Neuronal stem cell (in vitro differentiated cells): ENCODE measurements around the gene DMXL1.
A peak's percentile ranks its signal among the peaks of the same experiment; 100 is the strongest.

Experiments
- DNase-seq: peaks from one replicate; pipeline ENCODE4 v3.0.0-alpha.2; 2013; ENCODE audit warnings: low spot score
- H2AFZ ChIP-seq: one replicate; pipeline ENCODE4 v1.6.1; 2013; ENCODE audit warnings: mild to moderate bottlenecking, low read length, inconsistent platforms
- H2AK5ac ChIP-seq: 2 replicates; pipeline ENCODE4 v1.6.1; 2013; ENCODE audit warnings: low read depth, mild to moderate bottlenecking, inconsistent platforms, low read length, moderate library complexity, mixed read lengths
- H2BK120ac ChIP-seq: 2 replicates; pipeline ENCODE4 v1.6.1; 2013; ENCODE audit warnings: low read depth, mild to moderate bottlenecking, inconsistent platforms, low read length, moderate library complexity, mixed read lengths
- H2BK12ac ChIP-seq: one replicate; pipeline ENCODE4 v1.6.1; 2013; ENCODE audit warnings: low read length, inconsistent platforms
- H2BK15ac ChIP-seq: 2 replicates; pipeline ENCODE4 v1.6.1; 2013; ENCODE audit warnings: mild to moderate bottlenecking, low read length, inconsistent platforms, mixed read lengths
- H2BK5ac ChIP-seq: one replicate; pipeline ENCODE4 v1.6.1; 2013; ENCODE audit warnings: inconsistent platforms, mild to moderate bottlenecking, low read length, moderate library complexity
- H3K14ac ChIP-seq: one replicate; pipeline ENCODE4 v1.6.1; 2013; ENCODE audit warnings: low read length, inconsistent platforms
- H3K18ac ChIP-seq: 2 replicates; pipeline ENCODE4 v1.6.1; 2013; ENCODE audit warnings: low read length, inconsistent platforms
- H3K23ac ChIP-seq: 2 replicates; pipeline ENCODE4 v1.6.1; 2013; ENCODE audit warnings: low read depth, mild to moderate bottlenecking, mixed read lengths, low read length, inconsistent platforms; ENCODE audit not compliant: poor library complexity
- H3K27ac ChIP-seq: replicated peaks from 3 replicates; pipeline ENCODE4 v1.5.1; 2013; ENCODE audit warnings: low read length, inconsistent platforms
- H3K27me3 ChIP-seq, 3 experiments: 2 replicates each; pipeline ENCODE4 v1.6.1; 2013; ENCODE audit warnings: low read length in 3 of 3, mild to moderate bottlenecking in 2 of 3, inconsistent platforms in 1 of 3, low read depth in 1 of 3, mixed read lengths in 1 of 3, moderate library complexity in 1 of 3; ENCODE audit not compliant: control insufficient read depth in 3 of 3, insufficient read depth in 3 of 3
- H3K36me3 ChIP-seq, 2 donors: replicated peaks in 1 of 2; 2 replicates each; pipeline ENCODE4 v1.6.1; 2013; ENCODE audit warnings: low read length in 2 of 2; ENCODE audit not compliant: control insufficient read depth in 2 of 2, insufficient read depth in 2 of 2
- H3K4ac ChIP-seq: 2 replicates; pipeline ENCODE4 v1.6.1; 2013; ENCODE audit warnings: inconsistent platforms, mild to moderate bottlenecking, low read length, moderate library complexity
- H3K4me1 ChIP-seq, 2 donors: 1 replicate in 1 of 2; 2 replicates in 1 of 2; pipeline ENCODE4 v1.6.1; 2013; ENCODE audit warnings: low read length in 2 of 2, low read depth in 1 of 2; ENCODE audit not compliant: control insufficient read depth in 2 of 2, insufficient read depth in 1 of 2
- H3K4me2 ChIP-seq: one replicate; pipeline ENCODE4 v1.6.1; 2013; ENCODE audit warnings: mild to moderate bottlenecking, low read length, inconsistent platforms; ENCODE audit not compliant: insufficient read depth, poor library complexity, severe bottlenecking
- H3K4me3 ChIP-seq, 2 donors: 2 replicates each; pipeline ENCODE4 v1.5.1; 2013; ENCODE audit warnings: low read length in 2 of 2, mild to moderate bottlenecking in 2 of 2, inconsistent platforms in 1 of 2, moderate library complexity in 1 of 2
- H3K79me1 ChIP-seq: one replicate; pipeline ENCODE4 v1.6.1; 2013; ENCODE audit warnings: low read depth, mild to moderate bottlenecking, inconsistent platforms, low read length, moderate library complexity
- H3K9ac ChIP-seq: one replicate; pipeline ENCODE4 v1.6.1; 2013; ENCODE audit warnings: mild to moderate bottlenecking, low read depth, low read length, inconsistent platforms; ENCODE audit not compliant: poor library complexity
- H3K9me3 ChIP-seq, 2 donors: replicated peaks in 1 of 2; 2 replicates each; pipeline versions ENCODE3 to v1.6.1; 2013; ENCODE audit warnings: low read length in 2 of 2, mild to moderate bottlenecking in 2 of 2, inconsistent platforms in 1 of 2, low read depth in 1 of 2, mixed read lengths in 1 of 2, moderate library complexity in 1 of 2; ENCODE audit not compliant: control insufficient read depth in 2 of 2, insufficient read depth in 1 of 2
- H4K8ac ChIP-seq: one replicate; pipeline ENCODE4 v1.6.1; 2013; ENCODE audit warnings: low read depth, mild to moderate bottlenecking, inconsistent platforms, low read length, moderate library complexity
- H4K91ac ChIP-seq: one replicate; pipeline ENCODE4 v1.6.1; 2013; ENCODE audit warnings: low read length, low read depth, mild to moderate bottlenecking, inconsistent platforms; ENCODE audit not compliant: poor library complexity
- WGBS, 2 donors: extraction: QIAGEN DNeasy Blood & Tissue Kit; methylation state at CpG; one replicate each; pipeline ENCODE4 v1.1.7; 2013; ENCODE audit warnings: missing lambda C conversion rate in 2 of 2, mixed read lengths in 1 of 2; ENCODE audit not compliant: insufficient read length in 2 of 2, insufficient replicate concordance in 1 of 2; ENCODE audit errors: extremely low coverage in 2 of 2; 5-methylcytosine and 5-hydroxymethylcytosine counted together

Gene DMXL1

DNA sequence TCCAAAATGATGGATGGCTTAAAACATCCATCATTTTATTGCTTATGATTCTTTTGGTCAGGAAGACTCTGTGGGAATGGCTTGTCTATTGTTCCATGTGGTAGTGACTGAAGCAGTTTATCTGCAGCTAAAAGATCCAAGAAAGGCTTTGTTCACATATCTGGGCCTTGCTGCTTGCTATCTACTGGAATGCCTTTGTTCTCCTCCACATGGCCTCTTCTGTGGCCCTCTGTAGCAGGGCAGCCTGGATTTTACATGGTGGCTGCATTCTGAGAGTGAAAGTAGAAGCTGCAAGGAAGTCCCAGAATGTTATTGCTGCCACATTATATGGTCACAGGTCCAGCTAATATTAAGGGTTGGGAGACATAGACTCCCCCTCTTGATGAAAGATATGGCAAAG, 35.1 kb downstream of the DMXL1 start:
- no peak overlapping the region for H2BK5ac ChIP-seq
- no peaks in the 10 kb centered on the region for H3K27me3 ChIP-seq
- no peak overlapping the region for H3K27ac ChIP-seq
- peak; percentile 12 for DNase-seq
- H3K4me1 ChIP-seq = peaks cover 3 to 4% of the 10 kb centered on the region in 2 donors
- no peak overlapping the region for H3K4me3 ChIP-seq
- H2AK5ac ChIP-seq = no peak overlapping the region
- no peak overlapping the region for H2BK120ac ChIP-seq
- H3K18ac ChIP-seq = no peak overlapping the region
- H3K79me1 ChIP-seq = no peaks in the 10 kb centered on the region
- no peak overlapping the region for H3K4me2 ChIP-seq
- H2BK15ac ChIP-seq = no peak overlapping the region
- no peak overlapping the region for H4K91ac ChIP-seq
- H2BK12ac ChIP-seq = no peak overlapping the region
- H3K9me3 ChIP-seq = peaks cover 0 to 3% of the 10 kb centered on the region in 2 donors
- H3K23ac ChIP-seq = no peak overlapping the region
- H3K14ac ChIP-seq = no peak overlapping the region
- peak overlapping the region; percentile 81 for H2AFZ ChIP-seq
- no peak overlapping the region for H3K4ac ChIP-seq
- H3K9ac ChIP-seq = no peak overlapping the region
- no peak overlapping the region for H4K8ac ChIP-seq
- peaks cover 0 to 28% of the 10 kb centered on the region in 2 donors for H3K36me3 ChIP-seq

DNA sequence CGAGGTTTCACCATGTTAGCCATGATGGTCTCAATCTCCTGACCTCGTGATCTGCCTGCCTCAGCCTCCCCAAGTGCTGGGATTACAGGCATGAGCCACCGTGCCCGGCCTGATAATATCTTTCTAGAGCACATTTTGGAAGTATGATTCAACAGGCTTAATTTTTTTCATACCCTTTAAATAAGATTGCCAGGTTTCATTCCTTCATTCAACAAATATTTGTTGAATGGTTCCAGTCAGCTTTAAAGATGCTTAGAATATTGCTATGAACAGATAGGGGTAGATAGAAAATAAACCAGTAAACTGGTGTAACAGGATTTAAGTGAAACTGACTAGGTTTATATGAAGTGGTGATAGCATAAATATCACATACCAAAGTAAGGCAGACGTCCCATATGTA, 41.3 kb downstream of the DMXL1 start:
- Histone ChIP-seq H3K27me3 (no peaks in the 10 kb centered on the region), H3K23ac (no peak overlapping the region), H2AK5ac (no peak overlapping the region), H4K91ac (no peak overlapping the region), H3K18ac (no peak overlapping the region), H3K4ac (no peak overlapping the region), H4K8ac (no peak overlapping the region), H3K9ac (no peak overlapping the region), H3K9me3 (no peaks in the 10 kb centered on the region), H3K4me3 (no peak overlapping the region), H3K4me2 (no peak overlapping the region), H3K4me1 (no peaks in the 10 kb centered on the region), H2BK12ac (no peak overlapping the region), H2BK5ac (no peak overlapping the region), H2AFZ (no peak overlapping the region), H3K36me3 (peaks cover 0 to 47% of the 10 kb centered on the region in 2 donors), H2BK15ac (no peak overlapping the region), H3K14ac (no peak overlapping the region), H3K79me1 (no peaks in the 10 kb centered on the region), H2BK120ac (no peak overlapping the region), H3K27ac (no peak overlapping the region)
- WGBS, 2 donors = no CpG with 5 or more reads among the region's 5 CpGs
- DNase-seq = no peak

DNA sequence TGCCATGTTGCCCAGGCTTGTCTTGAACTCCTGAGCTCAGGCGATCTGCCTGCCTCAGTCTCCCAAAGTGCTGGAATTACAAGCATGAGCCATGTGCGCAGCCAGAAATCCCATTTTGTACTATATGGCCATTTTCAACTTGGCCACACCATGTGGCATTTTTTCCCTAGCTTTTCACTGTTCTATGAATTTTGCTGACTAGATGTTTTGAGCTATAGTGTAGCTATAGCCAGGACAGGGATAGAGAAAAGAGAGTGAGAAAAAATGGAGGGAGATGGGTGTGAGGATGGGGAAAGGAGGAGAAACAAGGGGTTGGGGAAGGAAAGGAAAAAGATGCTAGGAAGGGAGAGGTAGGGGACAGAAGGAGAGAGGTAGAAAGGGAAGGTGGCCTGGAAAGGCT, 46.4 kb downstream of the DMXL1 start:
- Histone ChIP-seq H2AFZ (no peak overlapping the region), H3K27ac (no peak overlapping the region), H3K4me3 (no peak overlapping the region), H3K9ac (no peak overlapping the region), H4K8ac (no peak overlapping the region), H3K4me1 (no peaks in the 10 kb centered on the region), H3K18ac (no peak overlapping the region), H3K27me3 (no peaks in the 10 kb centered on the region), H2BK15ac (no peak overlapping the region), H3K36me3 (peaks cover 0 to 73% of the 10 kb centered on the region in 2 donors), H3K4ac (no peak overlapping the region), H2AK5ac (no peak overlapping the region), H3K9me3 (peaks cover 0 to 3% of the 10 kb centered on the region in 2 donors), H3K79me1 (no peaks in the 10 kb centered on the region), H2BK12ac (no peak overlapping the region), H4K91ac (no peak overlapping the region), H3K14ac (no peak overlapping the region), H3K23ac (no peak overlapping the region), H2BK5ac (no peak overlapping the region), H3K4me2 (no peak overlapping the region), H2BK120ac (no peak overlapping the region)
- WGBS, 2 donors = no CpG with 5 or more reads among the region's 2 CpGs
- no peak for DNase-seq

DNA sequence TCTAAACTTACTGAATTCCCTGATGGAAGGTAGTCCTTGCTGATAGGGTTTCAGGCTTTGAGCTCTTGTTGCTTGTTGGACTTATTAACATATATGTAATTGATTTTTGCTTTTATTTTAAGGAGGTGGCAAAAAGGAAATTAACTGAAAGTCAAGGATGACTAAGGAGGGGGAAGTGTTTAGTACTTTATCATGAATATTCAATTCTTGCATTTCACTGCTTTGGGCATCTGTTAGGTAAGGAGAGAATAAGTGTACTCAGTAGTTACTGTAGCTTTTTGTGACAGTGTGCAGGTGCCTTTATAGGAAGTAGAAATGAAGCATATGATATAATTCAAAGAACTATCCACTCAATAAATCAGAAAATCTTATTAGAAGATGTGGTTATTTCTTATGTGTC, 47.1 kb downstream of the DMXL1 start:
- H2BK15ac ChIP-seq = no peak overlapping the region
- no peak overlapping the region for H3K23ac ChIP-seq
- H4K91ac ChIP-seq = no peak overlapping the region
- H2BK12ac ChIP-seq = no peak overlapping the region
- no peak overlapping the region for H3K4ac ChIP-seq
- H2AFZ ChIP-seq = no peak overlapping the region
- no peak for DNase-seq
- no peak overlapping the region for H3K18ac ChIP-seq
- H2AK5ac ChIP-seq = no peak overlapping the region
- no peak overlapping the region for H3K4me2 ChIP-seq
- no peak overlapping the region for H4K8ac ChIP-seq
- no peak overlapping the region for H2BK120ac ChIP-seq
- H2BK5ac ChIP-seq = no peak overlapping the region
- no peak overlapping the region for H3K27ac ChIP-seq
- no peak overlapping the region for H3K4me3 ChIP-seq
- H3K27me3 ChIP-seq = no peaks in the 10 kb centered on the region
- no peak overlapping the region for H3K9ac ChIP-seq
- no peak overlapping the region for H3K14ac ChIP-seq
- H3K79me1 ChIP-seq = no peaks in the 10 kb centered on the region
- H3K9me3 ChIP-seq = peaks cover 0 to 3% of the 10 kb centered on the region in 2 donors
- peaks cover 0 to 69% of the 10 kb centered on the region in 2 donors for H3K36me3 ChIP-seq
- no peaks in the 10 kb centered on the region for H3K4me1 ChIP-seq
